ENCODE data around the gene SCGN.

DNA sequence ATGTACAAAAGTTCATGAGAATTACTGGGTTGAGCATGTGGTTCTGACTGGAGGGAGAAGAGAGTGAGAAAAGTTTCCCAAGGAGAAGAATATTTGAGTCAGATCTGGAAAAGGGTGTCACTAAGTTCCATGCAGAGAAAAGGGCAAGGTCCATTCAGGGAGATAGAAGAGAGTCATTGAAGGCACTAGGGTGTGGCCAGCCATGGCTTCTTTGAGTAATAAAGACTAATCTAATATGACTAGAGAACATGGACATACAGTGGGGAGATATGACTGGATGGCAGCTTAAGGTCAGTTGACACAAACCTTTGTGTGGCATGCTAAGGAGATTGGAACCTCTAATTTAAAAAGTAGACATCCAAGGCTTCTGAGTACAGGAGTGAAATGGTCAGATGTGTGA is 91.9 kb downstream of the SCGN start:
- TF ChIP-seq, protein P1, sequence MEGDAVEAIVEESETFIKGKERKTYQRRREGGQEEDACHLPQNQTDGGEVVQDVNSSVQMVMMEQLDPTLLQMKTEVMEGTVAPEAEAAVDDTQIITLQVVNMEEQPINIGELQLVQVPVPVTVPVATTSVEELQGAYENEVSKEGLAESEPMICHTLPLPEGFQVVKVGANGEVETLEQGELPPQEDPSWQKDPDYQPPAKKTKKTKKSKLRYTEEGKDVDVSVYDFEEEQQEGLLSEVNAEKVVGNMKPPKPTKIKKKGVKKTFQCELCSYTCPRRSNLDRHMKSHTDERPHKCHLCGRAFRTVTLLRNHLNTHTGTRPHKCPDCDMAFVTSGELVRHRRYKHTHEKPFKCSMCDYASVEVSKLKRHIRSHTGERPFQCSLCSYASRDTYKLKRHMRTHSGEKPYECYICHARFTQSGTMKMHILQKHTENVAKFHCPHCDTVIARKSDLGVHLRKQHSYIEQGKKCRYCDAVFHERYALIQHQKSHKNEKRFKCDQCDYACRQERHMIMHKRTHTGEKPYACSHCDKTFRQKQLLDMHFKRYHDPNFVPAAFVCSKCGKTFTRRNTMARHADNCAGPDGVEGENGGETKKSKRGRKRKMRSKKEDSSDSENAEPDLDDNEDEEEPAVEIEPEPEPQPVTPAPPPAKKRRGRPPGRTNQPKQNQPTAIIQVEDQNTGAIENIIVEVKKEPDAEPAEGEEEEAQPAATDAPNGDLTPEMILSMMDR (conservative IDR thresholded peaks at IDR 0.05) = no peak
- no peak for TF ChIP-seq EZH2 (IDR thresholded peaks at IDR 0.05; ENCODE audit: low read depth)

Measured in PC-9 (cell line).